ENCODE measurements around the gene BCOR.

- no peak for TF ChIP-seq CTCF (IDR thresholded peaks at IDR 0.05)
- no peak for TF ChIP-seq POLR2A (IDR thresholded peaks at IDR 0.05)
Observed at GRCh38 chrX:40088803-40089540, 8.8 kb downstream of the BCOR start.
